Stimulated activated CD8-positive, alpha-beta memory T cell treated with anti-CD3 and anti-CD28 coated beads, Interleukin-12 subunit alpha, Interleukin-12 subunit beta, amount 100 ng/mL, for 24 hours (primary cell): ENCODE data around the gene GDF10.

Source experiments
- DNase-seq: peaks from one replicate; pipeline ENCODE4 v3.0.0-alpha.2; 2020; ENCODE audit errors: extremely low read depth

The GDF10 gene

DNA sequence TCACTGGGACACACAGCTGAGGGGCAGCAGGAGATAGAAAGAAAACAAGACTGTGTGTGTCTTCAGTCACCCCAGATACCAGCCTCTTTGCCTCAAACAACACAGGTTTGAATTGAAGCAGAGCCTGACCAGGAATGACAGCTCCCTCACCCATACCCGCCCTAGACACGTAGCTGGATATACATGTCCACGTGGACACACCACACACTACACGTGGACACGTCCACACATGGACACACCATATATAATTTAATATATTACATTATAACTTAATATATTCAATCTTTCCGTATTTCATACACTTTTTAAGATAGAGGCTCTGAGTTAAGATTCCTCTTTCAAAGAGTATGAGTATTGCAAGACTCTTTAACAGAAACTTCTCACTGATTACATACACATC is 33.5 kb downstream of the GDF10 start:
- no peak for DNase-seq

DNA sequence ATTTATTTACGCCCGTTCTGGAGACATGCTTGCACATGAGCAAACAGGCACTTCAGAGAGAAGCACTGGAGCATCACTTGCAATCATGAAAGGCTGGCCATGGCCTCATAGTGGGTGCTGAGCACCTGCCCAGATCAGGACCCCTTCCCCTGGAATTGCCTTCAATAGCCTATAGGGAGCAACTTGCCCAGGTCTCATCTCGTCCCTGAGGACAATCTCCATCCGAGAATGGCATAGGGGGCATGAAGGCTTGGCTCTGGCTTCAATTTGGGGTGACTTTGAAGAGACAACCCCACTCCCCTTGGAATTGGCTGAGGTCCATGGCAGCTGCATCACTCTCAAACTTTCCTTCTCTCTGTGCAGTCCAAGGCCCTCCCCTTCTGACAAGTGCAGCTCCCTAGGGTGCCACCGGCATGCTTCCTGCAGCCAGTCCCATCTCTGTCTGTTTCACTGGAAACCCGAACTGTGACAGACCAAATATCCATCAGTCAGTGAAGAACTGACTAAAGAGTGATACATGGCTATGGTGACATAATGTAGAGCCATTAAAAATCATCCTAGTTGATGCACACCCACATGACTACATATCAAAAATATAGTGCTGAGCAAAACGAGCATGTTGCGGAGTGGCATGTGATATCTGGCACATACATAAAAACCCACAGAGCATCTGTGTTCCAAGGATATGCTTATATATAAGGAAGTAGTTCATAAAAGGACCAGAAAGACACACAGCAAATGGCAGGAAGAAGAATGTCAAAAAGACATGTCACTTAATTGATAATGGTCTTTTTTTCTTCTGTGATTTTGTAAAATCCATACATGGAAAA is 34.7 kb downstream of the GDF10 start:
- no peak for DNase-seq

DNA sequence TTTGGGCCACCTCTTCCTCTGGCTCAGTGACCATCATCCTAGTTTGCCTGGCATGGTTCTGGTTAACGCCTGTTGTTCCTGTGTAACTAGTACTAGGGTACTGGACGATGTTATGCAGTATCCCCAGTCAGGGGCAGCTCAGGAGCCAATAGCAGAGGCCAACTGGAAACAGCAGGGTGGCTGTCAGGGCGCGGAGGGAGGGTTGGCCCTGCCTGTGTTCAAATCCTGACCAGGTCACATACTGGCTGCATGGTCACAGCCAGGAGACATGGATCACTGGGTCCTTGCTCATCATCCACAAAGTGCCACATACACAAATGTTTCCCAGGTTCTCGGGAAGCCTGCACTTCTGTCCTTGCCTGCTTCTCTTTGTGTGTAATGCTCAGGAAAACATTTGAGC is 35.9 kb downstream of the GDF10 start:
- DNase-seq: no peak

DNA sequence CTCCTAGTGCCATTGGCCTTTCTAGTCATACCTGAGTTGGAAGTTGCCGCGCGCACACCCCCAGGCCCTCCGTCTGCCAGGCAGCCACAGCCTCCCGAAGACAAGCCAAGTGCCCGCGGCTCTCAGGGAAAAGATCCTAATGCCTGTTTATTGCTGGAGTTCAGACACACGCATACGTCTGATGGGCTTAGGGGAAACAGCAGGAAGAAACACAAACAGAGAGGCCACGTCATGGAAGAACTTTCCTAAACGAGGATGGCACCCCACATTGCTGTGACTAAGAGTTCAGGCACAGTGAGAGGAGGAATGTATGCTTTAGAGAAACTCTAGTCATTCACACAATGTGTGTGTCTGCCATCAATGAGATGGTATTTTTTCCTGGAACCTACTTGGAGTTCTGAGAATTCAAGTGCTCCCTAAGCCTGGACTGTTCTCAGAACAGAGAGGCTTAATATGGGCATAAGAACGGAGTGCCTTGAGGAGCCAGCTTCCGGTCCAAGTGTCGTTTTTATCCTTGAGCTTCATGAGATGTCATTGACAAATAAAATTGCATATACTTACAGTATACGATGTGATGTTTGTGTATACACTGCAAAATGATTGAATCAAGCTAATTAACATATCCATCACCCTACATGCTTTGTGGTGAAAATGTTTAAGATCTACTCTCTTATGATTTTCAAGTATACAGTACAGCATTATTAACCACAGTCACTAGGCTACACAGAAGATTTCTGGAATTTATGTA is 36.6 kb downstream of the GDF10 start:
- no peak for DNase-seq

DNA sequence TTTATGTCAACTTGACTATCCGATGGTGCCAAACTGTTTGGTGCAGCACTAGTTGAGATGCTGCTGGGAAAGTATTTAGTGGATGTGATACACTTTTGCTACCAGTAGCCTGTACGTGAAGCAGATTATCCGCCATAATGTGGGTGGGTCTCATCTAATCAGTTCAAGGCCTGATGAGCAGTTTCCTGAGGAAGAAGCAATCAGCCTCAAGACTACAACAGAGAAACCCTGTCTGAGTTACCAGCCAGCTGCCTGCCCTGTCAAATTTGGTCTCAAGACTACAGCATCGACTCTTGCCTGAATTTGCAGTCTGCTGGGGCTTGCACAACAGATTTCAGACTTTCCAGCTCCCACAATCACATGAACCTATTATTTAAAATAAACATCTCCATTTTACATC is 37.3 kb downstream of the GDF10 start:
- no peak for DNase-seq

DNA sequence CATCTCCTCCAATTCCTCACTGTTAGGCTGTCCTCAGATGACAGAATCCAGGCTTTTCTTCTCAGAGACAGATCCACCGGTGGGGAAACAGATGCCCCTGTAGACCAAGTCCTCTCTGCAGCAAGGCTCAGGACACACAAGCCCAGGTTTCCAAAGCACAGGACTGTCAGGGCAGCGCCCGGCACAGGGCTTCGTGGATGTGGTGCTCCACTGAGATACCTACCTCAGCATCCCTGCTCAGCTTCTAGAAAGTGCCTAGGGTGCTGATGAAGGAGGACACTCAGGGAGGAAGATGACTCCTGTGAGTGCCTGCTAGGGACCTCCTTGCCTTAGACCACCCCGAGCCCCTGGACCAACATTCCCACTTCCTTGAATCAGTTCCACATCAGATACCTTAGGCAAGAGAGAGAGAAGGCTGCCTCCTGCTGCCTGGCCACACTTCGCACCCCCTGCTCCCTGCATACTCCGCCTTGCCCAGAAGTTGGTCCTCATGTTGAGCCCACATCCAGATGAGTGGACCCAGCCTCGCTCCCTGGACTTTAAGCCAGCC is 39.3 kb downstream of the GDF10 start:
- DNase-seq: no peak

DNA sequence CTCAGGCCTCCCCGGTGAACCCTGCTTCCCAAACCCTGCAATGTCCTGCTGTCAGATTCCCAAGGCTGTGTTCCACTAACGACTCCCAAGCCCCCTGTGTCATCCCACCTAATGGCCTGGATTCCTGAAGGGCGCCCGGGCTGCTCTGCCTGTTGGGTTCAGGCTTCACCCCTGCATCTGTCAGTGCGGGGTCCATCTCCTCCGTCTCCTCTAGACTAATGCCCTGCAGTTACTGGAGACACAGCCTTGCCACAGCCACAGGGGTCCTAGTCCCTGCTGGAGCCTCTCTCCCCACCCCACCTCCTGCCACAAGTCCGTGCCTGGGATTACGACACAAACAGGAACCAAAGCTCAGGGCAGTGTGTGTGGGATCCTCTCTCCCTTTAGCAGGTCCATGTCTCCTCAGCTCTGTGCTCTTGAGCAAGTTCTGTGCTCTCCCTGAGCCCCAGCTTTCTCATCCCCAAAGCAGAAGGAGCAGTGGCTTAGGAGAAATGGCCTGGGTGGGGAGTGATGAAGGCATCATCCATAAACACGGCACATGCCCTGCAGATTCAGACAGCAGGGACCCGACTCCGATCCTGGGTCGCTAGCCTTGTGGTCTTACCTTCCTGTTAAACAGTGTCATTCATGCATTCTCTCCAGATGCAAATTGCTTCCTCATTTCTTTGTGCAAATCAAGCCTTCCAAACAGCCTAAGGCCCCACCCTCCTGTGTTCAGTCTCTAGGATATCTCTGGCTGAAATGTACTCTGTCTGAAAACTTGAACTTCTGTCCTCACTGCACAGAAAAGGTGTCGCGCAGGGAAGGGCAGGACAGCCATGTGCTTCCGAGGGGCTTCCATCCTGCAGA is 40.0 kb downstream of the GDF10 start:
- DNase-seq: no peak

DNA sequence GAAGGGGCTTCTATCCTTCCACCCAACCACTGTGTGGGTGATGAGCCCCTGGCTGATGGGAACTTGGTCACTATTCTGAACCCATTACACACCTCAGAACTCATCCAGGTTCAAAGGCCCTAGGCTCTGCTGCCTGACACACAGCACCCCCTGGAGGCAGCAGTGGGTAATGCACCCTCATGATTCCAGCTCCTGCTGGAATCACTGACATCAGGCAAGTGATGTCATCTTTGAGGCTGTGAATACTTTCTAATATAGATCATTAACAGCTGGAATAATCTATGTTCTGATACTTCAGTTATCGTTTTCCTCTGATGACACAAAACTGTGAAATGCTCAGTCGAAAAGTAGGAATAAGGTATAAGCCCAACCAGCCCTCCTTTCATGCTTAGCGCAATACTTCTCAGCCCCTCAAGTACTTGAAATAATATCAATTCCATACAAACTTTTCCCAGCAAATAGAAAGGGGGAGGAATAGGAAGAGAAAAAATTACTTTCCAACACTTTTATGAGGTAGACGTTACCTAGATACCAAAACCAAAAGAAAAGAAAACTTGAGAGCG is 40.7 kb downstream of the GDF10 start:
- peak; percentile 24 for DNase-seq

DNA sequence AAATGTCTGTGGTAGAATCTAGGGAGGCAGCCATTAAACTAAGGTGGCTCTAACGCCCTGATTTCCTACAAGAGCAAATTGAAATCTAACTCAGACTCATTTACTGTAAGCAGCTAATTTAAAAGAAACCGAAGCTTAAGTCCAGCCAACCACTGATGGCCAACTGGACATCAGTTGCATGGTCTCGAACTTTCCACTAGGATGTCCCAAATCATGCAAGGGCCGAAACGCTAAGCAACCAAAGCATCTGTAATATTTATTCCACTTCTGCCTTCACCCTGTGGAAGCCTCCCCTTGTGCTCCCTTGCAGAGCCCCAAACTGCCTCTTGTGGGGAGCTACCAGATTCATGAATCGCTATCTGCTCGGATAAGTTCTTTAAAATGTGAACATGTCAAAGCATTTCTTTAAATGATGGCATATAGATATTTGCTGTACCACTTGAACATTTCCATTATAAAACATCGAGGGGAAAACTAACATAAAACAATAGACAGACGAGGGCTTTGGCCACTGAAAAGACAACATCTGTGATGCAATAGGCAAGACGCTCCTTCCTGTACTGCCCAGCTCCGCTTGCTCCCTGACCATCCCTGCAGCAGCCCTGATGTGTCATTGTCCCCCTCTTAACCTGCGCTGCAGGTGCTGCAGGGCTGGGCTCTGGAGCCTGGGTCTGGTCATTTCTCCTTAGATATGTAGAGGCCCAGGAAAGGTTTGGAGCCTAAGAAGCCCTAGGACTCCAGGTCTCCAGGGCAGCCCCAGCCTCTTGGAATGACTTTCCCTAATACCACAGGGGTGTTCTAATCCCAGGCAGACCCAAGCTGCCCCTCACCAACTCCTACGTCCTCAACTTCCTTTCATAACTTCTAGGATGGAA is 45.2 kb downstream of the GDF10 start:
- no peak for DNase-seq

DNA sequence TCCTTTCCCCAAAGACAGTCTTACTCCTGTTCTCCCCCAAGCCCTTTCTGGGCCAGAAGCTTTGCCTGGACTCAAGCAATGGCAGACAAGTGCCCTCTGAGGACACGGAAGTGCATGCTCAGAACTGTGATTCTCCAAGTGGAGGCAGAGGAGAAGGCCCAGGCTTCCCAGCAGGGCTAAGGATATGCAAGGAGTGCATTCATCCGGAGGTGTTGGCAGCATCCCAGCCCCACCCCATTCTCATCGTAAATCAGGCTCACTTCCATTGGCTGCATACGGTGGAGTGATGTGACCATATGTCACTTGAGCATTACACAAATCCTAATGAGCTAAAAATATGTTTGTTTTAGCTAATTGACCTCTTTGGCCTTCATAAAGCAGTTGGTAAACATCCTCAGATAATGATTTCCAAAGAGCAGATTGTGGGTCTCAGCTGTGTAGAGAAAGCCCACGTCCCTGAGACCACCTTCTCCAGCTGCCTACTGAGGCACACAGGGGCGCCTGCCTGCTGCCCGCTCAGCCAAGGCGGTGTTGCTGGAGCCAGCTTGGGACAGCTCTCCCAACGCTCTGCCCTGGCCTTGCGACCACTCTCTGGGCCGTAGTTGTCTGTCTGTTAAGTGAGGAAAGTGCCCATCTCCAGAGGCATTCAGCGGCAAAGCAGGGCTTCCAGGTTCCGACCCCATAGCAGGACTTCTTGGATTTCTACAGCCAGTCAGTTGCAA is 46.7 kb downstream of the GDF10 start:
- no peak for DNase-seq

DNA sequence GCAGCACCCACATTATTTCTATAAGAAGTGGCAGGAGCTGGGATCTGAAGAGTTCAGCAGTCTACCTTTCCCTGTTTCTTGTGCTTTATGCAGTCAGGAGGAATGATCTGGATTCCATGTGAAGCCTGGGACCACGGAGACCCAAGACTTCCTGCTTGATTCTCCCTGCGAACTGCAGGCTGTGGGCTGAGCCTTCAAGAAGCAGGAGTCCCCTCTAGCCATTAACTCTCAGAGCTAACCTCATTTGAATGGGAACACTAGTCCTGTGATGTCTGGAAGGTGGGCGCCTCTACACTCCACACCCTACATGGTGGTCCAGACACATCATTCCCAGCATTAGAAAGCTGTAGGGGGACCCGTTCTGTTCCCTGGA is 47.3 kb downstream of the GDF10 start:
- no peak for DNase-seq

DNA sequence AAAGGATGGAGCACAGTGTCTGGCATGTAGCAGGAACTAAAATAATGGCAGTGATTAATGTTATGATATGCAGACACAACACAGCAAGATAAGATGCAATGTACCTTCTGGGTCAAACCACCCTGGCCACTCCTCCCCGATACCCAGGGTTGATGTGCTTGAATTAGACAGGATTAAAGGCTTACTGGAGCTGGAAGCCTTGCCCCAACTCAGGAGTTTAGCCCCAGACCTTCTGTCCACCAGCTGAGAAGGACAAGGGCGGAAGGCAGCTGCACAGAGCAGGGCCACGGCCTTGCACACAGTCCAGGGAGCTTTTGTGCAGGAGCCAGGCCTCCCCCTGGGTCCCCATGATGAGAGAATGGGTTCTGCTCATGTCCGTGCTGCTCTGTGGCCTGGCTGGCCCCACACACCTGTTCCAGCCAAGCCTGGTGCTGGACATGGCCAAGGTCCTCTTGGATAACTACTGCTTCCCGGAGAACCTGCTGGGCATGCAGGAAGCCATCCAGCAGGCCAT is 48.2 kb downstream of the GDF10 start, which contains the start of gene RBP3:
RBP3 (plus strand) TSS at position 226 of the 514 bp plus-strand sequence; CDS start at position 348, 122 bp downstream.
- DNase-seq: no peak

DNA sequence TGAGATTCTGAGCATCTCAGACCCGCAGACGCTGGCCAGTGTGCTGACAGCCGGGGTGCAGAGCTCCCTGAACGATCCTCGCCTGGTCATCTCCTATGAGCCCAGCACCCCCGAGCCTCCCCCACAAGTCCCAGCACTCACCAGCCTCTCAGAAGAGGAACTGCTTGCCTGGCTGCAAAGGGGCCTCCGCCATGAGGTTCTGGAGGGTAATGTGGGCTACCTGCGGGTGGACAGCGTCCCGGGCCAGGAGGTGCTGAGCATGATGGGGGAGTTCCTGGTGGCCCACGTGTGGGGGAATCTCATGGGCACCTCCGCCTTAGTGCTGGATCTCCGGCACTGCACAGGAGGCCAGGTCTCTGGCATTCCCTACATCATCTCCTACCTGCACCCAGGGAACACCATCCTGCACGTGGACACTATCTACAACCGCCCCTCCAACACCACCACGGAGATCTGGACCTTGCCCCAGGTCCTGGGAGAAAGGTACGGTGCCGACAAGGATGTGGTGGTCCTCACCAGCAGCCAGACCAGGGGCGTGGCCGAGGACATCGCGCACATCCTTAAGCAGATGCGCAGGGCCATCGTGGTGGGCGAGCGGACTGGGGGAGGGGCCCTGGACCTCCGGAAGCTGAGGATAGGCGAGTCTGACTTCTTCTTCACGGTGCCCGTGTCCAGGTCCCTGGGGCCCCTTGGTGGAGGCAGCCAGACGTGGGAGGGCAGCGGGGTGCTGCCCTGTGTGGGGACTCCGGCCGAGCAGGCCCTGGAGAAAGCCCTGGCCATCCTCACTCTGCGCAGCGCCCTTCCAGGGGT is 48.9 kb downstream of the GDF10 start:
- no peak for DNase-seq

DNA sequence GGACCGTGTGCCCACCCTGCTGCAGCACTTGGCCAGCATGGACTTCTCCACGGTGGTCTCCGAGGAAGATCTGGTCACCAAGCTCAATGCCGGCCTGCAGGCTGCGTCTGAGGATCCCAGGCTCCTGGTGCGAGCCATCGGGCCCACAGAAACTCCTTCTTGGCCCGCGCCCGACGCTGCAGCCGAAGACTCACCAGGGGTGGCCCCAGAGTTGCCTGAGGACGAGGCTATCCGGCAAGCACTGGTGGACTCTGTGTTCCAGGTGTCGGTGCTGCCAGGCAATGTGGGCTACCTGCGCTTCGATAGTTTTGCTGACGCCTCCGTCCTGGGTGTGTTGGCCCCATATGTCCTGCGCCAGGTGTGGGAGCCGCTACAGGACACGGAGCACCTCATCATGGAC is 49.5 kb downstream of the GDF10 start:
- no peak for DNase-seq

DNA sequence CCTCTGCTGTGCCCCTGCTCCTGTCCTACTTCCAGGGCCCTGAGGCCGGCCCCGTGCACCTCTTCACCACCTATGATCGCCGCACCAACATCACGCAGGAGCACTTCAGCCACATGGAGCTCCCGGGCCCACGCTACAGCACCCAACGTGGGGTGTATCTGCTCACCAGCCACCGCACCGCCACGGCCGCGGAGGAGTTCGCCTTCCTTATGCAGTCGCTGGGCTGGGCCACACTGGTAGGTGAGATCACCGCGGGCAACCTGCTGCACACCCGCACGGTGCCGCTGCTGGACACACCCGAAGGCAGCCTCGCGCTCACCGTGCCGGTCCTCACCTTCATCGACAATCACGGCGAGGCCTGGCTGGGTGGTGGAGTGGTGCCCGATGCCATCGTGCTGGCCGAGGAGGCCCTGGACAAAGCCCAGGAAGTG is 50.0 kb downstream of the GDF10 start:
- DNase-seq: no peak

DNA sequence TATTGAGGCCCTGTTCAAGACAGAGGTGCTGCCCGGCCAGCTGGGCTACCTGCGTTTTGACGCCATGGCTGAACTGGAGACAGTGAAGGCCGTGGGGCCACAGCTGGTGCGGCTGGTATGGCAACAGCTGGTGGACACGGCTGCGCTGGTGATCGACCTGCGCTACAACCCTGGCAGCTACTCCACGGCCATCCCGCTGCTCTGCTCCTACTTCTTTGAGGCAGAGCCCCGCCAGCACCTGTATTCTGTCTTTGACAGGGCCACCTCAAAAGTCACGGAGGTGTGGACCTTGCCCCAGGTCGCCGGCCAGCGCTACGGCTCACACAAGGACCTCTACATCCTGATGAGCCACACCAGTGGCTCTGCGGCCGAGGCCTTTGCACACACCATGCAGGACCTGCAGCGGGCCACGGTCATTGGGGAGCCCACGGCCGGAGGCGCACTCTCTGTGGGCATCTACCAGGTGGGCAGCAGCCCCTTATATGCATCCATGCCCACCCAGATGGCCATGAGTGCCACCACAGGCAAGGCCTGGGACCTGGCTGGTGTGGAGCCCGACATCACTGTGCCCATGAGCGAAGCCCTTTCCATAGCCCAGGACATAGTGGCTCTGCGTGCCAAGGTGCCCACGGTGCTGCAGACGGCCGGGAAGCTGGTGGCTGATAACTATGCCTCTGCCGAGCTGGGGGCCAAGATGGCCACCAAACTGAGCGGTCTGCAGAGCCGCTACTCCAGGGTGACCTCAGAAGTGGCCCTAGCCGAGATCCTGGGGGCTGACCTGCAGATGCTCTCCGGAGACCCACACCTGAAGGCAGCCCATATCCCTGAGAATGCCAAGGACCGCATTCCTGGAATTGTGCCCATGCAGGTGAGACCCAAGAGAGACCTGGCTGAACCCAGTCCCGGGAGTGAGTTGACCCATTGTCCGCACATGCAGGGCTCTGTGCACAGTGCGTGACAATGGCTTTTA is 51.0 kb downstream of the GDF10 start:
- DNase-seq: no peak
